Body of pancreas (tissue), 4 donors: ENCODE data around the gene ZNF546. TPM values are rescaled to one million over a fixed set of nuclear protein-coding genes. Genes with fewer than 3 reads are reported as not detected.
"Not testable (repeated sequence)": the region's sequence is repeated elsewhere in the genome, so short reads cannot be mapped to it uniquely, and the experiment has no call there.

Experiments used
- ATAC-seq: fragments of 150-250 bp; one replicate; pipeline ENCODE4 v1.9.1; 2016
- DNase-seq, 4 donors: peaks; one replicate each; pipeline ENCODE4 v3.0.0-alpha.2; 2019
- H3K27ac ChIP-seq, 4 donors: fragments of 200-600 bp; sonication (generic); 1 replicate in 3 of 4; 2 replicates in 1 of 4; pipeline versions ENCODE4 v1.5.1 to v1.6.1; 2016 to 2019; ENCODE audit warnings: mild to moderate bottlenecking in 1 of 4, mixed read lengths in 1 of 4, moderate library complexity in 1 of 4
- H3K27me3 ChIP-seq, 2 donors: fragments of 200-600 bp; sonication (generic); one replicate each; pipeline ENCODE4 v1.6.0; 2016; ENCODE audit warnings: mild to moderate bottlenecking in 1 of 2
- H3K36me3 ChIP-seq, 2 donors: fragments of 200-600 bp; sonication (generic); replicated peaks in 1 of 2; 2 replicates each; pipeline ENCODE4 v1.5.1; 2016; ENCODE audit warnings: low read depth in 2 of 2; ENCODE audit not compliant: insufficient read depth in 1 of 2
- H3K4me1 ChIP-seq: fragments of 200-600 bp; sonication (generic); one replicate; pipeline ENCODE4 v1.6.0; 2016
- H3K4me3 ChIP-seq, 2 donors: fragments of 200-600 bp; sonication (generic); 1 replicate in 1 of 2; 2 replicates in 1 of 2; pipeline ENCODE4 v1.5.1; 2016 to 2019
- H3K9me3 ChIP-seq, 3 donors: fragments of 200-600 bp; sonication (generic); 1 replicate in 2 of 3; 2 replicates in 1 of 3; pipeline ENCODE4 v1.5.1; 2016
- POLR2A ChIP-seq, 3 donors: fragments of 450-650 bp; IDR thresholded peaks; one replicate each; pipeline ENCODE4 v1.6.1; 2016; ENCODE audit warnings: antibody characterized with exemption in 3 of 3, mild to moderate bottlenecking in 2 of 3
- WGBS, 2 donors: methylation state at CpG; one replicate each; pipeline ENCODE4 v1.1.5; 2017; 5-methylcytosine and 5-hydroxymethylcytosine counted together
- intact Hi-C: fragments of 100-400 bp; cut with DNase I; formaldehyde crosslinking; loops from one replicate; pipeline ENCODE4 v1.15.1; 2023
- total RNA-seq, 2 donors: library from RNA; depleted of rRNA; stranded (reverse); fragments of >200 nt; gene quantifications; one replicate each; pipeline ENCODE4 v1.1.0, GENCODE V29; 2016
- TF ChIP-seq, protein P1 (sequence below), 7 experiments: fragments of 450-650 bp in 4 of 7; fragments of 200-600 bp in 3 of 7; sonication (generic) in 3 of 7; IDR thresholded peaks; one replicate each; pipeline ENCODE4 v1.5.1; 2016 to 2019; ENCODE audit warnings: antibody characterized with exemption in 7 of 7

ZNF546 gene
- total RNA-seq, 2 donors from 2014 or later = 0.66 to 2.6 TPM

DNA sequence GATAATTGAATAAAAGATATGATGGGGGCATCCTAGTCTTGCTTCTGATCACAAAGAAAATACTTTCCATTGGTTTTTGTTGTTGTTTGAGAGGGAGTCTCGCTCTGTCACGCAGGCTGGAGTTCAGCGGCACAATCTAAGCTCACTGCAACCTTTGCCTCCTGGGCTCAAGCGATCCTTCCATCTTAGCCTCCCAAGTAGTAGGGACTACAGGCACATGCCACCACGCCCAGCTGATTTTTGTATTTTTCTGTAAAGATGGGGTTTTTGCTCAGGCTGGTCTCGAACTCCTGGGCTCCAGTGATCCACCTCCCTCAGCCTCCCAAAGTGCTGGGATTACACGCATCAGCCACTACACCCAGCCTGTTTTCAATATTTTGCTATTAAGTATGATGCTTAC is 42.9 kb upstream of the ZNF546 start:
- intact Hi-C loops = no loop called here
- no peak for DNase-seq
- H3K9me3 ChIP-seq = no peaks in the 10 kb centered on the region
- 83 to 97% methylated on average over 7 of the region's 7 CpGs for WGBS, 2 donors
- TF ChIP-seq, protein P1, sequence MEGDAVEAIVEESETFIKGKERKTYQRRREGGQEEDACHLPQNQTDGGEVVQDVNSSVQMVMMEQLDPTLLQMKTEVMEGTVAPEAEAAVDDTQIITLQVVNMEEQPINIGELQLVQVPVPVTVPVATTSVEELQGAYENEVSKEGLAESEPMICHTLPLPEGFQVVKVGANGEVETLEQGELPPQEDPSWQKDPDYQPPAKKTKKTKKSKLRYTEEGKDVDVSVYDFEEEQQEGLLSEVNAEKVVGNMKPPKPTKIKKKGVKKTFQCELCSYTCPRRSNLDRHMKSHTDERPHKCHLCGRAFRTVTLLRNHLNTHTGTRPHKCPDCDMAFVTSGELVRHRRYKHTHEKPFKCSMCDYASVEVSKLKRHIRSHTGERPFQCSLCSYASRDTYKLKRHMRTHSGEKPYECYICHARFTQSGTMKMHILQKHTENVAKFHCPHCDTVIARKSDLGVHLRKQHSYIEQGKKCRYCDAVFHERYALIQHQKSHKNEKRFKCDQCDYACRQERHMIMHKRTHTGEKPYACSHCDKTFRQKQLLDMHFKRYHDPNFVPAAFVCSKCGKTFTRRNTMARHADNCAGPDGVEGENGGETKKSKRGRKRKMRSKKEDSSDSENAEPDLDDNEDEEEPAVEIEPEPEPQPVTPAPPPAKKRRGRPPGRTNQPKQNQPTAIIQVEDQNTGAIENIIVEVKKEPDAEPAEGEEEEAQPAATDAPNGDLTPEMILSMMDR (IDR thresholded peaks at IDR 0.05) = no peak
- TF ChIP-seq POLR2A (IDR thresholded peaks at IDR 0.05) = no peak
- no peak overlapping the region for H3K4me3 ChIP-seq
- H3K36me3 ChIP-seq = no peaks in the 10 kb centered on the region
- no peaks in the 10 kb centered on the region for H3K27me3 ChIP-seq
- no peak overlapping the region for H3K27ac ChIP-seq
- ATAC-seq = no peak
- no peaks in the 10 kb centered on the region for H3K4me1 ChIP-seq

DNA sequence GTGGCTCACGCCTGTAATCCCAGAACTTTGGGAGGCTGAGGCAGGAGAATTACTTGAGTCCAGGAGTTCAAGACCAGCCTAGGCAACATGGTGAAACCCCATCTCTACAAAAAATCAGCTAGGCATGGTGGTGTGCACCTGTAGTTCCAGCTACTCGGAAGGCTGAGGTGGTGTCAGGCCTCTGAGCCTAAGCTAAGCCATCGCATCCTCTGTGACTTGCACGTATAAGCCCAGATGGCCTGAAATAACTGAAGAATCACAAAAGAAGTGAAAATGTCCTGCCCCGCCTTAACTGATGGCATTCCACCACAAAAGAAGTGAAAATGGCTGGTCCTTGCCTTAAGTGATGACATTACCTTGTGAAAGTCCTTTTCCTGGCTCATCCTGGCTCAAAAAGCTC is 39.0 kb upstream of the ZNF546 start:
- ATAC-seq, H3K27ac ChIP-seq, H3K9me3 ChIP-seq, H3K4me1 ChIP-seq, H3K27me3 ChIP-seq, H3K36me3 ChIP-seq, intact Hi-C loops, DNase-seq, H3K4me3 ChIP-seq: not testable (repeated sequence)
- 90 to 97% methylated on average over 5 of the region's 5 CpGs for WGBS, 2 donors

DNA sequence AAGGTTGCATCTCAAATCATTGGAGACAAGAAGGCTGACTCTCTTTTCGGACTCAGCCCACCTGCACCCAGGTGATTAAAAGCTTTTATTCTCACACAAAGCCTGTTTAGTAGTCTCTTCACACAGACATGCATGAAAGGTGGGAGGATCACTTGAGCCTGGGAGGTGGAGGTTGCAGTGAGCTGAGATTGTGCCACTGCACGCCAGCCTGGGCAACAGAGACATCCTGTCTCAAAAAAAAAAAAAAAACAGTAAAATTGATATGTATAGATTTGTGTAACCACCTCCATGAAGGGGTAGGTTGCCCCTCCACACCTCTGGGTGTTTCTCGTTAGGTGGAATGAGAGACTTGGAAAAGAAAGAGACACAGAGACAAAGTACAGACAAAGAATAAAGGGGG is 37.9 kb upstream of the ZNF546 start:
- H3K9me3 ChIP-seq, H3K4me3 ChIP-seq, H3K27me3 ChIP-seq, H3K27ac ChIP-seq, H3K36me3 ChIP-seq, intact Hi-C loops, H3K4me1 ChIP-seq, ATAC-seq, DNase-seq: not testable (repeated sequence)
- WGBS, 2 donors = 85 to 89% methylated on average over 3 of the region's 3 CpGs

DNA sequence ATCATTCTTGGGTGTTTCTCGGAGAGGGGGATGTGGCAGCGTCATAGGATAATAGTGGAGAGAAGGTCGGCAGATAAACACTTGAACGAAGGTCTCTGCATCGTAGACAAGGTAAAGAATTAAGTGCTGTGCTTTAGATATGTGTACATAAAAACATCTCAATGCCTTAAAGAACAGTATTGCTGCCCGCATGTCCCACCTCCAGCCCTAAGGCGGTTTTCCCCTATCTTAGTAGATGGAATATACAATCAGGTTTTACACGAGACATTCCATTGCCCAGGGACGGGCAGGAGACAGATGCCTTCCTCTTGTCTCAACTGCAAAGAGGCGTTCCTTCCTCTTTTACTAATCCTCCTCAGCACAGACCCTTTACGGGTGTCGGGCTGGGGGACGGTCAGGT is 37.5 kb upstream of the ZNF546 start:
- WGBS, 2 donors = 58 to 76% methylated on average over 13 of the region's 13 CpGs
- not testable (repeated sequence) for H3K27me3 ChIP-seq, DNase-seq

DNA sequence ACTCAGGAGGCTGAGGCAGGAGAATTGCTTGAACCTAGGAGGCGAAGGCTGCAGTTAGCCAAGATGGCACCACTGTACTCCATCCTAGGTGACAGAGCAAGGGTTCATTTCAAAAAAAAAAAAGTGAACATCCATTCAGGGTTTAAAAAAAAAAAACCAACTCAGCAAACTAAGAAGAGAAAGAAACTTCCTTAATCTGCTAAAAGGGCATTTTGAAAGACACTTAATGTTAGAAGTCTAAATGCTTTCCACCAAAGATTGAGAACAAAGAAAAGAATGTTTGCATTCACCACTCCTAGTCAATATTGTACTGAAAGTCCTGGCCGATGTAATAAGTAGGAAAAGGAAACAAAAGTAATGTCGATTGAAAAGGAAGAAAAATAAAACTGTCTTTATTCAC is 33.0 kb upstream of the ZNF546 start:
- DNase-seq = no peak

More for the DNA sequence above, 37.5 kb upstream of the ZNF546 start:
- H3K9me3 ChIP-seq, H3K27ac ChIP-seq, ATAC-seq, intact Hi-C loops, H3K36me3 ChIP-seq, H3K4me3 ChIP-seq, H3K4me1 ChIP-seq: not testable (repeated sequence)

DNA sequence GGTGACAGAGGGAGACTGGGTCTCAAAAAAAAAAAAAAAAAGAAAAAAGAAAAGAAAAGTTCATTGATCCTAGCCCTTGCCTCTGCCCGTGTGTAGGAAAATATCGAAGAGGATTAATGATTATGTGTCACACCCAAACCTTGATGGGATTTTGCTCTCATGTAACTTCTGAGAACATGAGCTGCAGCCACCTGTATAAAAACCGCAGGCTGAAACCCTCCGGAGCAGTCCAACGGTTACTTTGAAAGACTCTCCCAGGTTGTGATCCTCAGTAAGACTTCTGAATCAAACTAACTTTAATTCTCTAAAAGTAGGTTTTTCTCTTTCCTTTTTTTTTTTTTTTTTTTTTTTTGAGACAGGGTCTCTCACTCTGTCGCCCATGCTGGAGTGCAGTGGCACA is 30.2 kb upstream of the ZNF546 start:
- Histone ChIP-seq H3K36me3 (no peaks in the 10 kb centered on the region), H3K9me3 (no peaks in the 10 kb centered on the region), H3K27me3 (no peaks in the 10 kb centered on the region), H3K27ac (no peak overlapping the region), H3K4me1 (peaks cover 13% of the 10 kb centered on the region), H3K4me3 (no peak overlapping the region)
- TF ChIP-seq POLR2A (IDR thresholded peaks at IDR 0.05) = no peak
- TF ChIP-seq, protein P1 (IDR thresholded peaks at IDR 0.05) = no peak
- DNase-seq (no peak), ATAC-seq (no peak)
- intact Hi-C loops = no loop called here
- WGBS, 2 donors = 74 to 78% methylated on average over 6 of the region's 6 CpGs

More for the DNA sequence above, 33.0 kb upstream of the ZNF546 start:
- no peak overlapping the region for H3K27ac ChIP-seq
- H3K36me3 ChIP-seq = no peaks in the 10 kb centered on the region
- intact Hi-C loops = no loop called here
- ATAC-seq = no peak
- no peaks in the 10 kb centered on the region for H3K27me3 ChIP-seq
- H3K9me3 ChIP-seq = no peaks in the 10 kb centered on the region
- H3K4me1 ChIP-seq = no peaks in the 10 kb centered on the region
- H3K4me3 ChIP-seq = no peak overlapping the region
- 63 to 69% methylated on average over 3 of the region's 3 CpGs for WGBS, 2 donors
- TF ChIP-seq, protein P1 (IDR thresholded peaks at IDR 0.05) = no peak
- no peak for TF ChIP-seq POLR2A (IDR thresholded peaks at IDR 0.05)
